Osteocyte (in vitro differentiated cells): Measurements from ENCODE around the gene JRKL. TPM values are rescaled to one million over a fixed set of nuclear protein-coding genes. Genes with fewer than 3 reads are reported as not detected.

Experiments
- DNase-seq: peaks from one replicate; pipeline ENCODE4 v3.0.0; 2021; ENCODE audit warnings: mixed read lengths; ENCODE audit not compliant: unreplicated experiment; ENCODE audit errors: extremely low spot score
- H3K27ac Mint-ChIP-seq: one replicate; pipeline ENCODE4 v1.8.0; 2021; ENCODE audit warnings: mild to moderate bottlenecking, mixed read lengths; ENCODE audit not compliant: unreplicated experiment
- H3K27me3 Mint-ChIP-seq: one replicate; pipeline ENCODE4 v1.8.0; 2021; ENCODE audit warnings: mixed read lengths; ENCODE audit not compliant: unreplicated experiment
- H3K36me3 Mint-ChIP-seq: one replicate; pipeline ENCODE4 v1.8.0; 2021; ENCODE audit warnings: mixed read lengths; ENCODE audit not compliant: unreplicated experiment
- H3K4me1 Mint-ChIP-seq: one replicate; pipeline ENCODE4 v1.8.0; 2021; ENCODE audit warnings: mixed read lengths; ENCODE audit not compliant: unreplicated experiment
- H3K4me3 Mint-ChIP-seq: one replicate; pipeline ENCODE4 v1.8.0; 2021; ENCODE audit warnings: mild to moderate bottlenecking, moderate library complexity, mixed read lengths; ENCODE audit not compliant: unreplicated experiment
- H3K9me3 Mint-ChIP-seq: one replicate; pipeline ENCODE4 v1.8.0; 2021; ENCODE audit warnings: mixed read lengths; ENCODE audit not compliant: unreplicated experiment
- long read RNA-seq: library from polyadenylated mRNA; unstranded; transcript quantifications from one replicate; pipeline ENCODE4 v2.0.0, GENCODE V29; 2021
- total RNA-seq: library from RNA; stranded (reverse); gene quantifications from 2 replicates; pipeline ENCODE4 v1.2.1, GENCODE V29; 2021
- TF ChIP-seq, protein P1 (sequence below): fragments of 200-600 bp; sonication (generic); IDR thresholded peaks from 2 replicates; pipeline ENCODE4 v1.5.0; 2021; ENCODE audit warnings: antibody characterized with exemption, mild to moderate bottlenecking, moderate library complexity

The JRKL gene
- total RNA-seq, result 10.6 and 12.0 TPM in 2 replicates
- long read RNA-seq, transcript JRKL-201 (2 exons, 2,855 nt), result major isoform, 26 of 36 reads
- long read RNA-seq, partial matches to known transcripts, result 0 of 36 reads
- long read RNA-seq, other reads (novel, unspliced or antisense), result 10 of 36 reads

- no peaks in the 10 kb centered on the region for H3K9me3 Mint-ChIP-seq
- H3K4me1 Mint-ChIP-seq, result peaks cover 40% of the 10 kb centered on the region
- TF ChIP-seq, protein P1, sequence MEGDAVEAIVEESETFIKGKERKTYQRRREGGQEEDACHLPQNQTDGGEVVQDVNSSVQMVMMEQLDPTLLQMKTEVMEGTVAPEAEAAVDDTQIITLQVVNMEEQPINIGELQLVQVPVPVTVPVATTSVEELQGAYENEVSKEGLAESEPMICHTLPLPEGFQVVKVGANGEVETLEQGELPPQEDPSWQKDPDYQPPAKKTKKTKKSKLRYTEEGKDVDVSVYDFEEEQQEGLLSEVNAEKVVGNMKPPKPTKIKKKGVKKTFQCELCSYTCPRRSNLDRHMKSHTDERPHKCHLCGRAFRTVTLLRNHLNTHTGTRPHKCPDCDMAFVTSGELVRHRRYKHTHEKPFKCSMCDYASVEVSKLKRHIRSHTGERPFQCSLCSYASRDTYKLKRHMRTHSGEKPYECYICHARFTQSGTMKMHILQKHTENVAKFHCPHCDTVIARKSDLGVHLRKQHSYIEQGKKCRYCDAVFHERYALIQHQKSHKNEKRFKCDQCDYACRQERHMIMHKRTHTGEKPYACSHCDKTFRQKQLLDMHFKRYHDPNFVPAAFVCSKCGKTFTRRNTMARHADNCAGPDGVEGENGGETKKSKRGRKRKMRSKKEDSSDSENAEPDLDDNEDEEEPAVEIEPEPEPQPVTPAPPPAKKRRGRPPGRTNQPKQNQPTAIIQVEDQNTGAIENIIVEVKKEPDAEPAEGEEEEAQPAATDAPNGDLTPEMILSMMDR, result no peak
- H3K36me3 Mint-ChIP-seq, result peaks cover 8% of the 10 kb centered on the region
- no peaks in the 10 kb centered on the region for H3K27me3 Mint-ChIP-seq
- peak; percentile 99 for DNase-seq
- H3K4me3 Mint-ChIP-seq, result peak within 1 kb of the TSS; percentile 96
- H3K27ac Mint-ChIP-seq, result peak within 1 kb of the TSS; percentile 96
These were observed at the start of gene JRKL, which contains the start of gene CCDC82 for GRCh38 chr11:96389720-96390487. TSS of gene JRKL (plus strand) at chr11:96390013. CDS start at chr11:96390650, 637 bp downstream. TSS of gene CCDC82 (minus strand) at chr11:96389912. CDS start at chr11:96384747, 5,165 bp downstream.

GRCh38 chr11:96340555-96340885 lies 49.3 kb upstream of the JRKL start:
- H3K4me1 Mint-ChIP-seq, result peaks cover 58% of the 10 kb centered on the region
- TF ChIP-seq, protein P1, result no peak
- DNase-seq, result no peak
- H3K9me3 Mint-ChIP-seq, result no peaks in the 10 kb centered on the region
- peak overlapping the region; percentile 98 for H3K4me3 Mint-ChIP-seq
- no peaks in the 10 kb centered on the region for H3K27me3 Mint-ChIP-seq
- peaks cover 9% of the 10 kb centered on the region for H3K36me3 Mint-ChIP-seq
- H3K27ac Mint-ChIP-seq, result peak overlapping the region; percentile 97

DNA sequence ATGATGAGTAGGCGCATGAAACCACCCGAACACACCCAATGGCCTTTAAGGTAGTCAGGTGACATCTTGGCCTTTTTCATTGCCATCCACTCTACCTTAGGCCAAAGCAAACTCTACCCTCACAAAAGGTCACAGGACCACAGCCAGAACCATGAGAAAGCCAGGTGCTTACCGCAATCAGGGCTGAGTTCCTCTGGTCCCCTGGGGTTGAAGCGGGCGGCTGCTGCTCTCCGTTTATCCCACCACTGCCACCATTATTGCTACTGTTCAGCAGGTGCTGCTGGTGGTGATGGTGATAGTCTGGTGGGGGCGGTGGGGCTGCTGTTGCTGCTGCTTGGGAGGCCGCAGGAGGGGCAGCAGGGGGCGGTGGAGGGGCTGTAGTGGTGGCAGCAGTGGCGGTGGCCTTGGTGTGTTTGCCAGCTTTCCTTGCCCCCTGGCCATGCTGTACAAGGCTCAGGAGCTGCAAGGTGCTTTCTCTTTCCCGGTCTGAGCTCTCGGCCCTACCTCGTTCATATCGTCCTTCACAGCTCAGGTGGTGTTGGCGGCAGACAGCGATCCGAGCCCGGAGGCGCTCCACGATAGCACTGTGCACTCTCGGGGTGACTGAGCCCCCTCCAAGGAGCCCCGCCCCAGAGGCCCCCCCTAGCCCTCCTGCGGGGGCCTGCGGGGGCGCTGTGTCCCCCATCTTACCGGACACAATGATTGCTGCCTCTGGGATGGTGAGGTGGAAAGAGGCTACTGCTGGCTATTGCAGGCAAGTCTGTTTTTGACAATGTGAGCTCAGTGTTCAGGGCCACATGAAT lies 48.4 kb upstream of the JRKL start:
- Mint-ChIP-seq H3K36me3 (peaks cover 3% of the 10 kb centered on the region), H3K9me3 (no peaks in the 10 kb centered on the region), H3K27me3 (no peaks in the 10 kb centered on the region), H3K4me1 (peaks cover 52% of the 10 kb centered on the region), H3K4me3 (peak overlapping the region; percentile 98), H3K27ac (peak overlapping the region; percentile 97)
- no peak for DNase-seq
- TF ChIP-seq, protein P1, result peak; percentile 58

DNA sequence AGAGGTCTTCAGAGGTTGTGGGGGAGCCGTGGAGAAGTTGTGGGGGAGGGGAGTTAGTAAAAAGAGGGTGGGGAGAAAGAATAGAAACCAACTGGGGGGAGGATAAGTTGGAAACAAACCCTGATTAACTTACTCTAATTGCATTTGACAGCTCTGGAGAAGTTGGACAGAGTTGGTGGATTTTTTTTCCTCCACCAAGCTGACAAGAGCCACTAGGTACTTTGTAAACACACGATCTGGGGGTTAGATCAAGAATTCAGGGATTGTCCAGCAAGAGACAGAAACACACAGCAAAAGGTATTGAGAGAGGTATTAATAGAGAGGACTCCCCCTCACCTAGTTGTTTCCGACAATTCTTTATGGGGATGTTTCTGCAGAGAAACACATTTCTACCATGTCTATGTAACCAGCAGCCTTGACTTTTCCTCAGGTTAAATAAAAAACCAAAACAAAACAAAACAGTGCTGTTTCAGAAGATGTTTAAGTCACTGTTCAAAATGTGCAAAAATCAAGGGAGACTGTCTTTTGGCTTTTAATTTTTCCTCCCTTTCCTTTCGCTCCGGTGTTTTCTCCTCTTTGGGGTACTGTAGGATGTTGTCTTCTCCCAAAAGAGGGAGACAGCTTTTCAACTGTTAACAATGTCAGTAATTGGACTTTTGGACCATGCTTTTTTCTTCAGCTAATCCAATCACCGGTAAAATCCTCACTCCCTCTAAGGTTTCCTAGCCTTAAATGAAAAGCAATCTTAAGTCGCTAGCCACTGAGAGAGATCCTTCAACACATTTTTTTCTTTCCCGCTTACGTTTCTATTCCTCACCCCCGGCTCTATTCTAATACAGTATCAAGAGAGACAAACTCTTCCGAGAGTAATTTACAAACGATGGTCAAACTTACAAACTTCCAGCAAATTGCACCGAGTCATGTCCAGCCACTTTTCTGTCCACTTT lies 47.5 kb upstream of the JRKL start:
- H3K9me3 Mint-ChIP-seq, result no peaks in the 10 kb centered on the region
- no peak for DNase-seq
- peaks cover 3% of the 10 kb centered on the region for H3K36me3 Mint-ChIP-seq
- H3K27me3 Mint-ChIP-seq, result no peaks in the 10 kb centered on the region
- H3K27ac Mint-ChIP-seq, result peak overlapping the region; percentile 97
- peak overlapping the region; percentile 98 for H3K4me3 Mint-ChIP-seq
- peaks cover 45% of the 10 kb centered on the region for H3K4me1 Mint-ChIP-seq
- TF ChIP-seq, protein P1, result no peak
